NCI-H1436 (cell line): ENCODE results near the gene SREBF2.

Experiments used
- DNase-seq: peaks from one replicate; lab custom pipeline; 2025; lab: John Stamatoyannopoulos, UW

The SREBF2 gene

GRCh38 chr22:41880653-41881052, 47.7 kb downstream of the SREBF2 start:
- no peak for DNase-seq

- DNase-seq, result no peak
Observed at GRCh38 chr22:41883400-41883799, 50.5 kb downstream of the SREBF2 start.

- no peak for DNase-seq
Observed at GRCh38 chr22:41885116-41885515, 52.2 kb downstream of the SREBF2 start.

- DNase-seq, result no peak
Observed at GRCh38 chr22:41885516-41885915, 52.6 kb downstream of the SREBF2 start.

GRCh38 chr22:41888627-41889200, 55.8 kb downstream of the SREBF2 start:
- no peak for DNase-seq

GRCh38 chr22:41891407-41891806, 58.5 kb downstream of the SREBF2 start:
- no peak for DNase-seq

- DNase-seq, result no peak
Observed at GRCh38 chr22:41892721-41893120, 59.8 kb downstream of the SREBF2 start.

- no peak for DNase-seq
Observed at GRCh38 chr22:41893591-41894375, 60.9 kb downstream of the SREBF2 start.

GRCh38 chr22:41898645-41899044, 65.7 kb downstream of the SREBF2 start:
- DNase-seq, result no peak

GRCh38 chr22:41899110-41899509, 66.2 kb downstream of the SREBF2 start:
- no peak for DNase-seq

- no peak for DNase-seq
Observed at GRCh38 chr22:41899992-41900651, 67.2 kb downstream of the SREBF2 start.

- no peak for DNase-seq
Observed at GRCh38 chr22:41900652-41901312, 67.9 kb downstream of the SREBF2 start.

GRCh38 chr22:41902016-41902415, 69.1 kb downstream of the SREBF2 start:
- no peak for DNase-seq

- no peak for DNase-seq
Observed at GRCh38 chr22:41902932-41903421, 70.1 kb downstream of the SREBF2 start.

GRCh38 chr22:41904450-41905410, 71.8 kb downstream of the SREBF2 start:
- DNase-seq, result no peak

GRCh38 chr22:41905411-41906202, 72.7 kb downstream of the SREBF2 start:
- DNase-seq, result no peak

GRCh38 chr22:41906822-41907221, 73.9 kb downstream of the SREBF2 start:
- no peak for DNase-seq

- no peak for DNase-seq
Observed at GRCh38 chr22:41907436-41908401, 74.8 kb downstream of the SREBF2 start.
